ENCODE data around the gene GAS7. TPM values are rescaled to one million over a fixed set of nuclear protein-coding genes. Genes with fewer than 3 reads are reported as not detected.

The GAS7 gene
- total and polyA plus RNA-seq, 9 of the 15 experiments (the other 6 are each of a cell fraction or from before 2014, with no cell fraction given) = 0.11 to 0.33 TPM; not detected in 7

DNA sequence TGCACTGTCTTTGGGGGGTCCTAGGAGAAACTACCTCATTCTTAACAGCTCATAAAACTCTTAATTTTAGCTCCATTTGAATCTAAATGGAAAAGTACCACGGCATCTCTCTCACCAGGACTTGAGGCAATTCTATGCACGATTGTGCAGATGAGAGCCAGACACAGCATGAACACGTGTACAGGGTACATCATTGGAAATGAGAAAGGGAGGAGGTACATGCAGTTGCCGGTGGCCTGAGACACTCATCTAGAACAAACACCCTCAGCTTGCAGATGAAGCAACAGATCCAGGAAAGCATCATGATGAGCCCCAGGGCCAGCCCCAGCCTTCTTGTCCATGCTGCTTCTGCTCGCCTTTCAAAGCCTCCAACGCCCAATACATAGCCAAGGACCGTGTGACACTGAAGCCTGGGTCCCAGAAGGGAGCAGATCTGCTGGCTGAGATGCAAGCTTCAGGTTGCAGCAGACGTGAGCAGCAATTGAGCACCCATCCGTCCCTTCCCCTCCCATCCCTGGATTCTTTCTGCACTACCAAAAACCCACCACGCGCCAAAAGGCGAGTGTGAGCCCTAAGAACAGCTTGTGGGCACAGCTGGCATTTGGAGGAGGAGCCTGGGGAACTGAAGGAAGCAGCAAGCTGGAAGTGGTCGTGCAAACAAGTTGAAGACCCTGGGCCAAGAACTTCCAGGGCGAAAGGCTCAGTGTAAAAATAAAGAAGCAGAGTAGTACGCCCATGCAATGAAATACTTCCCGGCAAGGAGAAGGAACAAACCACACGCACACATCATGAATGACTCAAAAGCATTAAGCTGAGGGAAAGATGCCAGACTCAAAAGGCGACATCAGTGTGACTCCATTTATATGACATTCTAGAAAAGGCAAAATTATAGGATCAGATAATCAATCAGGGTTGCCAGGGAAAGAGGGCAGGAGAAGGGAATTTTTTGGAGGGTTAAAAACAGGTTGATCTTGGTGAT, 286.0 kb downstream of the GAS7 start:
- Histone ChIP-seq H3K79me2 (ENCODE audit: control insufficient read depth, insufficient read depth, low read length) (no peaks in the 10 kb centered on the region), H2AFZ (ENCODE audit: low read depth, low read length) (no peak overlapping the region), H3K4me3 (no peak overlapping the region), H3K9me1 (ENCODE audit: control insufficient read depth, insufficient read depth, low read length) (no peaks in the 10 kb centered on the region), H3K27me3 (ENCODE audit: control insufficient read depth in 2 of 2, insufficient read depth in 2 of 2, low read length in 2 of 2) (peaks cover 0 to 5% of the 10 kb centered on the region in 2 experiments; a peak in 1 of 5 replicates), H3K4me1 (replicated peaks in 1 of 2; ENCODE audit: control insufficient read depth in 2 of 2, insufficient read depth in 2 of 2, low read length in 2 of 2) (no peaks in the 10 kb centered on the region), H3K9me3 (replicated peaks; ENCODE audit: control insufficient read depth, insufficient read depth, low read depth, low read length) (no peaks in the 10 kb centered on the region), H3K9ac (ENCODE audit: insufficient read depth in 1 of 2, low read depth in 2 of 2, low read length in 2 of 2) (no peak overlapping the region), H3K27ac (ENCODE audit: extremely low read depth, low read depth, low read length) (no peak overlapping the region), H4K20me1 (replicated peaks; ENCODE audit: control insufficient read depth, insufficient read depth, low read length) (no peaks in the 10 kb centered on the region), H3K36me3 (ENCODE audit: control insufficient read depth, insufficient read depth, low read length) (no peaks in the 10 kb centered on the region), H3K4me2 (ENCODE audit: insufficient read depth, low read length) (no peak overlapping the region)
- under 1% methylated on average over 13 of the region's 18 CpGs for WGBS (ENCODE audit: insufficient coverage, low coverage, missing lambda C conversion rate)
- ATAC-seq = no peak
- BruUV-seq (replicated peaks) = no TSS peak
- DNase-seq (ENCODE audit: extremely low read depth in 1 of 4, low spot score in 3 of 4) = no peak
- in situ Hi-C loops (cut with MboI) = no loop called here
- no peak for FAIRE-seq
- ChIA-PET POLR2A (no interaction called here), CTCF (ENCODE audit: low intra/inter-chr PET ratio) (no interaction called here)
- intact Hi-C loops (cut with micrococcal nuclease) = no loop called here
- TF ChIP-seq RCOR1 (IDR thresholded peaks at IDR 0.05; ENCODE audit: borderline replicate concordance in 1 of 2, low read depth in 2 of 2, low read length in 2 of 2) = no peak
- no peak for TF ChIP-seq HDAC8 (tag; IDR thresholded peaks at IDR 0.05)
- no peak for TF ChIP-seq KDM2B (CRISPR knock-in tag; IDR thresholded peaks at IDR 0.05)
- no peak for TF ChIP-seq U2AF1 (optimal IDR thresholded peaks at IDR 0.05; ENCODE audit: low read depth, low read length)
- TF ChIP-seq, protein P1, sequence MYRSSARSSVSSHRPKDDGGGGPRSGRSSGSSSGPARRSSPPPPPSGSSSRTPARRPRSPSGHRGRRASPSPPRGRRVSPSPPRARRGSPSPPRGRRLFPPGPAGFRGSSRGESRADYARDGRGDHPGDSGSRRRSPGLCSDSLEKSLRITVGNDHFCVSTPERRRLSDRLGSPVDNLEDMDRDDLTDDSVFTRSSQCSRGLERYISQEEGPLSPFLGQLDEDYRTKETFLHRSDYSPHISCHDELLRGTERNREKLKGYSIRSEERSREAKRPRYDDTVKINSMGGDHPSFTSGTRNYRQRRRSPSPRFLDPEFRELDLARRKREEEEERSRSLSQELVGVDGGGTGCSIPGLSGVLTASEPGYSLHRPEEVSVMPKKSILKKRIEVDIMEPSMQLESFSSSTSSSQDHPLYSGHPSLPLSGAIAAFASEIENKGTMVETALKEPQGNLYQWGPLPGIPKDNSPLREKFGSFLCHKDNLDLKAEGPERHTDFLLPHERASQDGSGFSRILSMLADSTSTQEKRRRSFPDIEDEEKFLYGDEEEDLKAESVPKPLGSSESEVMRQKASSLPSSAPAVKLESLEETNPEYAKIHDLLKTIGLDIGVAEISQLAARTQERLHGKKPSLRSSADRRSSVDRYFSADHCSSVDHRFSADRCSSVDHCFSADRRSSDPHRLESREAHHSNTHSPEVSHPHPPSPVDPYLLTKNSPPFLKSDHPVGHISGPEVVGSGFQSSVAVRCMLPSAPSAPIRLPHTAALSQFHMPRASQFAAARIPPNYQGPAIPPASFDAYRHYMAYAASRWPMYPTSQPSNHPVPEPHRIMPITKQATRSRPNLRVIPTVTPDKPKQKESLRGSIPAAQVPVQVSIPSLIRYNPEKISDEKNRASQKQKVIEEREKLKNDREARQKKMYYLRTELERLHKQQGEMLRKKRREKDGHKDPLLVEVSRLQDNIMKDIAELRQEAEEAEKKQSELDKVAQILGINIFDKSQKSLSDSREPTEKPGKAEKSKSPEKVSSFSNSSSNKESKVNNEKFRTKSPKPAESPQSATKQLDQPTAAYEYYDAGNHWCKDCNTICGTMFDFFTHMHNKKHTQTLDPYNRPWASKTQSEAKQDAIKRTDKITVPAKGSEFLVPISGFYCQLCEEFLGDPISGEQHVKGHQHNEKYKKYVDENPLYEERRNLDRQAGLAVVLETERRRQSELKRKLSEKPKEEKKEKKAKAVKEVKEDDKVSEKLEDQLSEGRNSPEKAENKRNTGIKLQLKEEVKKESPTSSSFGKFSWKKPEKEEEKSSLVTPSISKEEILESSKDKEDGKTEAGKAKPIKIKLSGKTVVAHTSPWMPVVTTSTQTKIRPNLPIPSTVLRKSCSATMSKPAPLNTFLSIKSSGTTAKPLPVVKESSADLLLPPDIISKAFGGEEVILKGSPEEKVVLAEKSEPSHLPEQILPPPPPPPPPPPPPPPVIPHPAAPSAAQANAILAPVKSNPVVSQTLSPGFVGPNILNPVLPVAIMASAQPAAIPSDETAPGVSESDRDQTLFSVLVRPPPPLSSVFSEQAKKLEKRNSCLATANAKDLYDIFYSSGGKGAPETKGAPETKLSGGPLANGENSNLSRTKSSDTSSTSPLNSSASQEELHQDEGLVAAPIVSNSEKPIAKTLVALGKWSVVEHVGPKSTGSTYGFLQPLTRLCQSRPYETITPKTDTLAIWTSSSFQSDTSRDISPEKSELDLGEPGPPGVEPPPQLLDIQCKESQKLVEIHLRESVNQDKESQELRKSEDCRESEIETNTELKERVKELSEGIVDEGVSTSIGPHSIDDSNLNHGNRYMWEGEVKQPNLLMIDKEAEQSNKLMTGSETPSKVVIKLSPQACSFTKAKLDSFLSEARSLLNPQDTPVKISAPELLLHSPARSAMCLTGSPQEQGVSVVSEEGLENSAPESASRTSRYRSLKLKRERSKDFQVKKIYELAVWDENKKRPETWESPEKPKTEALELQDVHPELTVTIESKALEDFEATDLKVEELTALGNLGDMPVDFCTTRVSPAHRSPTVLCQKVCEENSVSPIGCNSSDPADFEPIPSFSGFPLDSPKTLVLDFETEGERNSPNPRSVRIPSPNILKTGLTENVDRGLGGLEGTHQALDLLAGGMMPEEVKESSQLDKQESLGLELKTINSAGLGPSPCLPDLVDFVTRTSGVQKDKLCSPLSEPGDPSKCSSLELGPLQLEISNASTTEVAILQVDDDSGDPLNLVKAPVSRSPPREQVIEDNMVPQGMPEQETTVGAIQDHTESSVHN (IDR thresholded peaks at IDR 0.05; ENCODE audit: borderline replicate concordance in 1 of 2, low read depth in 1 of 2) = no peak
- no peak for TF ChIP-seq ZNF12 (CRISPR knock-in tag; IDR thresholded peaks at IDR 0.05)
- TF ChIP-seq RBM39 (optimal IDR thresholded peaks at IDR 0.05; ENCODE audit: low read depth, low read length) = no peak
- TF ChIP-seq, protein P2, sequence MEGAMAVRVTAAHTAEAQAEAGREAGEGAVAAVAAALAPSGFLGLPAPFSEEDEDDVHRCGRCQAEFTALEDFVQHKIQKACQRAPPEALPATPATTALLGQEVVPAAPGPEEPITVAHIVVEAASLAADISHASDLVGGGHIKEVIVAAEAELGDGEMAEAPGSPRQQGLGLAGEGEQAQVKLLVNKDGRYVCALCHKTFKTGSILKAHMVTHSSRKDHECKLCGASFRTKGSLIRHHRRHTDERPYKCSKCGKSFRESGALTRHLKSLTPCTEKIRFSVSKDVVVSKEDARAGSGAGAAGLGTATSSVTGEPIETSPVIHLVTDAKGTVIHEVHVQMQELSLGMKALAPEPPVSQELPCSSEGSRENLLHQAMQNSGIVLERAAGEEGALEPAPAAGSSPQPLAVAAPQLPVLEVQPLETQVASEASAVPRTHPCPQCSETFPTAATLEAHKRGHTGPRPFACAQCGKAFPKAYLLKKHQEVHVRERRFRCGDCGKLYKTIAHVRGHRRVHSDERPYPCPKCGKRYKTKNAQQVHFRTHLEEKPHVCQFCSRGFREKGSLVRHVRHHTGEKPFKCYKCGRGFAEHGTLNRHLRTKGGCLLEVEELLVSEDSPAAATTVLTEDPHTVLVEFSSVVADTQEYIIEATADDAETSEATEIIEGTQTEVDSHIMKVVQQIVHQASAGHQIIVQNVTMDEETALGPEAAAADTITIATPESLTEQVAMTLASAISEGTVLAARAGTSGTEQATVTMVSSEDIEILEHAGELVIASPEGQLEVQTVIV (CRISPR knock-in tag; IDR thresholded peaks at IDR 0.05; ENCODE audit: borderline replicate concordance) = no peak
- no peak for TF ChIP-seq NFYB (IDR thresholded peaks at IDR 0.05; ENCODE audit: extremely low read depth, insufficient read length)
- no peak for TF ChIP-seq PCBP2 (IDR thresholded peaks at IDR 0.05; ENCODE audit: low read depth, low read length, poor library complexity, severe bottlenecking)
